BJ (cell line): Measurements from ENCODE around the gene EXTL1. TPM values are rescaled to one million over a fixed set of nuclear protein-coding genes. Genes with fewer than 3 reads are reported as not detected.

Experiments
- CTCF ChIA-PET: fragments of 350-600 bp; formaldehyde crosslinking; extraction: SDS; loops from one replicate; lab custom pipeline; 2021; ENCODE audit warnings: antibody characterized with exemption, inconsistent platforms; lab: Yijun Ruan, JAX
- POLR2A ChIA-PET: fragments of 300-600 bp; sonication (Branson Sonifier 250); formaldehyde crosslinking; extraction: SDS; loops from one replicate; lab custom pipeline; 2021; ENCODE audit warnings: antibody characterized with exemption; lab: Charles Lee
- DNase-seq: peaks from one replicate; pipeline ENCODE4 v3.0.0-alpha.2; 2011; ENCODE audit warnings: low read depth
- H3K27me3 ChIP-seq: 2 replicates; pipeline ENCODE4 v1.6.0; 2011; ENCODE audit warnings: low read length; ENCODE audit not compliant: control insufficient read depth, insufficient read depth
- H3K36me3 ChIP-seq: 2 replicates; pipeline ENCODE4 v1.5.1; 2011; ENCODE audit warnings: low read length; ENCODE audit not compliant: control insufficient read depth, insufficient read depth
- H3K4me3 ChIP-seq: 2 replicates; pipeline ENCODE4 v1.5.1; 2011; ENCODE audit warnings: low read depth, mild to moderate bottlenecking, control low read depth, low read length
- CTCF ChIP-seq: IDR thresholded peaks from 2 replicates; pipeline ENCODE4 v1.5.1; 2011; ENCODE audit warnings: low read depth, mild to moderate bottlenecking, control low read depth, inconsistent platforms, low read length, moderate library complexity; ENCODE audit not compliant: insufficient read depth
- polyA plus RNA-seq: library from polyadenylated mRNA; depleted of rRNA; stranded (reverse); fragments of >200 nt; gene quantifications from 2 replicates; pipeline ENCODE4 v1.2.3, GENCODE V29; 2011

EXTL1 gene
- polyA plus RNA-seq, 1 experiment, result 5.0 TPM

DNA sequence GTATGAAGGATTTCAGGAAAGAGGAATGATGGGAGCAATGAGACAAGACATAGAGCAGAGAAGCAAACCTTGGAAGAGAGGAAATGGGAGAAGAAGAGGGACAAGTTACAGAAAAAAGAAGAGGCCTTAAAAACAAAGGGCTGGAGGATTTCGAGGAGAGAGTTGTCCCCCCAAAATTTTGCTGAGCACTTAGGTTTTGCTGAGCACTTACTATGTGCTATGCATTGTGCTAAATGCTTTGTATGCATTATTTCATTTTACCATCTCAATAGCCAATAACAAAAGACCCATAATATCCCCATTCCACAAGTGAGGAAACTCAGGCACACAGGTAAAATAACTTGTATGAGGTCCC, 48.3 kb downstream of the EXTL1 start:
- no peak for TF ChIP-seq CTCF
- H3K4me3 ChIP-seq, result no peak overlapping the region
- ChIA-PET POLR2A (no interaction called here), CTCF (interaction anchor here (1.3 kb wide), 1 partner anchor 35 kb away, joined by 3 read pairs; no protein-coding TSS in a partner anchor)
- H3K36me3 ChIP-seq, result no peaks in the 10 kb centered on the region
- H3K27me3 ChIP-seq, result peaks cover 32% of the 10 kb centered on the region
- DNase-seq, result no peak

DNA sequence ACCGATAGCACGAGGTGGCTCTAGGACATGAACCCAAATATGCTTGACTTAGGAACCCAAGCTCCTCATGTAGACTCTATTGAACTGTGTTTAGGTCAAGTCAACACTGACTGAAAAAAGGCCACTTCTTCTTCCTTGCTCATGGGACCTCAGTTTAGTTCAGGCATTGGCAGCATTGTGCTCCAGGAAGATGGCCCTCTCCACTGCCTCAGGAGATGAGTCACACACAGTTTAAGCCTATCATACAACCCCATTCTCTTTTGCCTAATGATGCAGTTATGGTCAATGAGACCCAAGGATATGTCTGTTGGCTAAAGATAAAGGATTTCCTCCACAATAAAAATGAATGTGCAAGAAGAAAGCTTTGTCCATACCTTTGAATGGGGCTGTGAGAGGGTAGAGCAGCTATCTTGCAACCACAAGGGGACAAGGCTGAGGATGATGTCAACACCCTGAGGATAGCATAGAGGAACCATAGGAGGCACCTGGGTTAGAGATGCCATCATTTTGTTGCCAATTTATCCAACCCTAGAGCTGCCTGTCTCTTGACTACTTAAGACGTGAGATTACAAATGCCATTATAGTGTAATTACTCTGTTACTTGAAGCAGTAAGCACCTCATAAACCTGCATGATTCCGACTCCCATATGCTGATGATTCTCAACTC, 48.9 kb downstream of the EXTL1 start:
- Histone ChIP-seq H3K36me3 (no peaks in the 10 kb centered on the region), H3K4me3 (no peak overlapping the region), H3K27me3 (peaks cover 31% of the 10 kb centered on the region)
- CTCF ChIA-PET, result interaction anchor here (1.3 kb wide), 1 partner anchor 34 kb away, joined by 3 read pairs; no protein-coding TSS in a partner anchor
- TF ChIP-seq CTCF, result no peak
- DNase-seq, result no peak
- POLR2A ChIA-PET, result no interaction called here

DNA sequence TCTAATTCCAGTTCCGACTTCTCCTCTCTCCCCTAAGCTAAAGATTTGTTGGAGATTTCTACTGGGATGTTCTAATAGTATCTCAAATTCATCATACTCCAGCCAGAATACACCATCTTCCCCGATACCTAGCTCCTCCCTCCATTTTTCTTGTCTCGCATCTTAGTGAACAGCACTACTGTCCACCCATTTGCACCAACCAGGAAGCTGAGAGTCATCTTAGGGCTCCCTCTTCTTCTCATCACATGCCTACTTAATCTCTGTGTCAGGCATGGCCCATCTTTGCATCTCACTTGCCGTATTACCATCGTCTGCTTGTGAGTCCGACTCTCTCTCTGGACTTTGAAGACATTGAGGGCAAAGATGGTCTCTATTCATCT, 49.4 kb downstream of the EXTL1 start:
- CTCF ChIA-PET, result interaction anchor here (0.6 kb wide), 1 partner anchor 346 kb away, joined by 3 read pairs; no protein-coding TSS in a partner anchor
- no peak for DNase-seq
- Histone ChIP-seq H3K27me3 (peaks cover 28% of the 10 kb centered on the region), H3K36me3 (no peaks in the 10 kb centered on the region), H3K4me3 (no peak overlapping the region)
- no peak for TF ChIP-seq CTCF
- POLR2A ChIA-PET, result no interaction called here

DNA sequence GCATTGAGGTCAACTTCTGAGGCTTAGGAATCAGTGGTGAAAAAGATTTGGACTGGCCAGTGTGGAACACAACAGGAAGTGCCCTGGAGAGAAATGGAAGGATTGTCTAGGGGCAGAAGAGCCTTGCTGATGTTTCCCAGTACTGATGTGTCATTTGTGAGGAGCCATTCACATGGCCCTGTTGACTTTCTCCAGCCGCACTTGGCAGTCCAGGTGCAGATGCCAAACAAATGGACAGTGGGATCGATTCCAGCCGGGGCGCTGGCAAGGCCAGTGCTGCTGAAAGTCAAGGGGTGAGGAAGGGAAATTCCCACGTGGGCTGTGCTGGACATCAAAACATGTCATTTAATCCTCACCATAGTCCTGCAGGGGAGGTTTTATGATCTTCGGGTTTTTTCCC, 50.7 kb downstream of the EXTL1 start:
- ChIA-PET CTCF (no interaction called here), POLR2A (no interaction called here)
- H3K36me3 ChIP-seq, result no peaks in the 10 kb centered on the region
- peaks cover 23% of the 10 kb centered on the region for H3K27me3 ChIP-seq
- no peak for TF ChIP-seq CTCF
- no peak for DNase-seq
- H3K4me3 ChIP-seq, result no peak overlapping the region

DNA sequence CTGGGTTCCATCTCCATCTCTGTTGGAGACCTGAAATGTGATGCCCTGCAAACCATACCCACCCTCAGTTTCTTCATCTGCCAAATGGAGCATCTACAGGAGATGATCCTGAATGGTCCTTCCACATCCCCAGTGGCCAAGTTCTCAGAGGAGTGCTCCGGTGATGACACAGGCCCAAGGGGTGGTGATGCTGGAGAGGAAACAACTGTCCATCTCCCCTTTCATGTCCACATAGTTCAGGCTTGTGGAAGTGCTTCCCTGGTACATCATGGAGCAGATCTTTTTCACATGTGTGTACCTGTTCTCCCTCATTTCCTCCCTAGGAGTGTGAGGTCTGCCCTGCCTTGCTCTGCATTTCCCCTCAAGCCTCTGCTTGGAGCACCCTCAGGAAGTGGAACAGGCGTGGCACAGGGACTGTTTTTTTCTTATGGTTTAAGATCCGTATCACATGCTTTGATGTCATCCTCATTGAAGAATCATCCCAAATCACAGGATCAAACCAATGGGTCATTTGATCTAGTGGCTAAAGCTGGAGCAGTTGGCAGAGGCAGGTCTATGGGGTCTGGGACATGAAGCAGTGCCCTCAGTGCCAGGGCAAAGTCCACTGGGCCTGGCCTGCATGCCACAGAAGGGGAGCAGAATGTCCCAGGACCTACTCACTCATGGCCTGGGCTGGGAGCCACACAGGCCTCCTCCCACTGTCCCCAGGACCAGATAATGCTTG, 54.0 kb downstream of the EXTL1 start:
- ChIA-PET CTCF (interaction anchor here (0.6 to 1.0 kb wide), 2 partner anchors 10 to 17 kb away, joined by 3 to 4 read pairs; no protein-coding TSS in a partner anchor), POLR2A (no interaction called here)
- Histone ChIP-seq H3K36me3 (no peaks in the 10 kb centered on the region), H3K4me3 (no peak overlapping the region), H3K27me3 (peaks cover 14% of the 10 kb centered on the region)
- DNase-seq, result no peak
- TF ChIP-seq CTCF, result no peak
